Stomach (tissue), 9 donors: ENCODE results near the gene ATRNL1. TPM values are rescaled to one million over a fixed set of nuclear protein-coding genes. Genes with fewer than 3 reads are reported as not detected.
"Not testable (repeated sequence)": the region's sequence is repeated elsewhere in the genome, so short reads cannot be mapped to it uniquely, and the experiment has no call there.

Source experiments
- DNase-seq, 2 donors: peaks; one replicate each; pipeline versions ENCODE4 v3.0.0 to v3.0.0-alpha.2; 2013 to 2019
- H3K27ac ChIP-seq, 5 donors: fragments of 200-600 bp in 4 of 5; sonication (generic) in 4 of 5; one replicate each; pipeline ENCODE4 v1.5.1; 2013 to 2019; ENCODE audit warnings: mild to moderate bottlenecking in 1 of 5, moderate library complexity in 1 of 5
- H3K27me3 ChIP-seq, 3 donors: fragments of 200-600 bp; sonication (generic); one replicate each; pipeline ENCODE4 v1.5.1; 2017 to 2019; ENCODE audit warnings: mixed run types in 1 of 3
- H3K36me3 ChIP-seq, 4 donors: fragments of 200-600 bp; sonication (generic); 1 replicate in 3 of 4; 2 replicates in 1 of 4; pipeline ENCODE4 v1.5.1; 2016 to 2019
- H3K4me1 ChIP-seq, 4 donors: fragments of 200-600 bp; sonication (generic); one replicate each; pipeline ENCODE4 v1.5.1; 2016 to 2019
- H3K4me3 ChIP-seq, 4 donors: fragments of 200-600 bp; sonication (generic) in 3 of 4; one replicate each; pipeline ENCODE4 v1.5.1; 2016 to 2019; ENCODE audit warnings: mild to moderate bottlenecking in 1 of 4
- H3K9me3 ChIP-seq, 4 donors: fragments of 200-600 bp; sonication (generic); one replicate each; pipeline ENCODE4 v1.5.1; 2016 to 2019
- EP300 ChIP-seq: sonication (generic); formaldehyde crosslinking; IDR thresholded peaks from one replicate; pipeline ENCODE4 v1.6.1; 2017; ENCODE audit warnings: antibody characterized with exemption
- POLR2A ChIP-seq, 4 donors: fragments of 450-650 bp; IDR thresholded peaks; one replicate each; pipeline ENCODE4 v1.6.1; 2016; ENCODE audit warnings: antibody characterized with exemption in 4 of 4, control low read depth in 2 of 4, mild to moderate bottlenecking in 1 of 4, moderate library complexity in 1 of 4
- POLR2AphosphoS5 ChIP-seq, 3 donors: sonication (generic); formaldehyde crosslinking; IDR thresholded peaks; one replicate each; pipeline ENCODE4 v1.6.1; 2016; ENCODE audit warnings: antibody characterized with exemption in 3 of 3
- WGBS, 5 donors: extraction: QIAGEN DNeasy Blood & Tissue Kit in 3 of 5; methylation state at CpG; one replicate each; pipeline versions ENCODE4 v1.1.5 to v1.1.7; 2013 to 2018; 5-methylcytosine and 5-hydroxymethylcytosine counted together
- intact Hi-C: fragments of 100-400 bp; cut with DNase I; formaldehyde crosslinking; loops from one replicate; pipeline ENCODE4 v1.15.1; 2023; ENCODE audit warnings: low total_unique reads
- polyA plus RNA-seq, 3 donors: library from polyadenylated mRNA; stranded (reverse); fragments of 200-250 nt; gene quantifications; one replicate each; pipeline ENCODE4 v1.2.3, GENCODE V29; 2013
- total RNA-seq, 5 donors: library from RNA; depleted of rRNA; stranded (reverse); fragments of >200 nt; gene quantifications; one replicate each; pipeline versions ENCODE4 v1.1.0 to v1.2.3, GENCODE V29; 2014 to 2016
- TF ChIP-seq, protein P1 (sequence below), 7 experiments: fragments of 450-650 bp in 4 of 7; fragments of 200-600 bp in 3 of 7; sonication (generic) in 3 of 7; IDR thresholded peaks; one replicate each; pipeline ENCODE4 v1.5.1; 2016 to 2019; ENCODE audit warnings: antibody characterized with exemption in 7 of 7, control low read depth in 2 of 7, mild to moderate bottlenecking in 1 of 7
- donor health status: healthy with polysubstance abuse.
- donor health status: Bipolar disorder and iron deficiency.
- donor health status: healthy.

The ATRNL1 gene
- total and polyA plus RNA-seq, 8 donors: 0.12 to 50.7 (median 0.72) TPM; not detected in 1

DNA sequence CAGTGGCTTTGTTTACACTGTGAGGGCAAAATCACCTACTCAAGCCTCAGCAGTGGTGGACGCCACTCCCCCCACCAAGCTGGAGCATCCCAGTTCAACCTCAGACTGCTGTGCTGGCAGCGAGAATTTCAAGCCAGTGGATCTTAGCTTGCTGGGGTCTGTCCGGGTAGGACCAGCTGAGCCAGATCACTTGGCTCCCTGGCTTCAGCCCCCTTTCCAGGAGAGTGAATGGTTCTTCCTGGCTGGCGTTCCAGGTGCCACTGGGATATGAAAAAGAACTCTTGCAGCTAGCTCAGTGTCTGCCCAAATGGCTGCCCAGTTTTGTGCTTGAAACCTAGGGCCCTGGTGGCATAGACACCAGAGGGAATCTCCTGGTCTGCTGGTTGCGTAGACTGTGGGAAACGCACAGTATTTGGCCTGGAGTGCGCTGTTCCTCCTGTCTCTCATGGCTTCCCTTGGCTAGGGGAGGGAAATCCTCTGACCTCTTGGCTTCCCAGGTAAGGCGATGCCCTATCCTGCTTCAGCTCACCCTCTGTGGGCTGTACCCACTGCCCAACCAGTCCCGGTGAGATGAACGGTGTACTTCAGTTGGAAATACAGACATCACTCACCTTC is 398.5 kb downstream of the ATRNL1 start:
- DNase-seq: no peak
- Histone ChIP-seq H3K4me3 (no peak overlapping the region), H3K9me3 (peaks cover 0 to 15% (median 0%) of the 10 kb centered on the region in 4 donors), H3K27me3 (no peaks in the 10 kb centered on the region), H3K27ac (no peak overlapping the region), H3K4me1 (no peaks in the 10 kb centered on the region), H3K36me3 (no peaks in the 10 kb centered on the region)
- TF ChIP-seq, protein P1, sequence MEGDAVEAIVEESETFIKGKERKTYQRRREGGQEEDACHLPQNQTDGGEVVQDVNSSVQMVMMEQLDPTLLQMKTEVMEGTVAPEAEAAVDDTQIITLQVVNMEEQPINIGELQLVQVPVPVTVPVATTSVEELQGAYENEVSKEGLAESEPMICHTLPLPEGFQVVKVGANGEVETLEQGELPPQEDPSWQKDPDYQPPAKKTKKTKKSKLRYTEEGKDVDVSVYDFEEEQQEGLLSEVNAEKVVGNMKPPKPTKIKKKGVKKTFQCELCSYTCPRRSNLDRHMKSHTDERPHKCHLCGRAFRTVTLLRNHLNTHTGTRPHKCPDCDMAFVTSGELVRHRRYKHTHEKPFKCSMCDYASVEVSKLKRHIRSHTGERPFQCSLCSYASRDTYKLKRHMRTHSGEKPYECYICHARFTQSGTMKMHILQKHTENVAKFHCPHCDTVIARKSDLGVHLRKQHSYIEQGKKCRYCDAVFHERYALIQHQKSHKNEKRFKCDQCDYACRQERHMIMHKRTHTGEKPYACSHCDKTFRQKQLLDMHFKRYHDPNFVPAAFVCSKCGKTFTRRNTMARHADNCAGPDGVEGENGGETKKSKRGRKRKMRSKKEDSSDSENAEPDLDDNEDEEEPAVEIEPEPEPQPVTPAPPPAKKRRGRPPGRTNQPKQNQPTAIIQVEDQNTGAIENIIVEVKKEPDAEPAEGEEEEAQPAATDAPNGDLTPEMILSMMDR (IDR thresholded peaks at IDR 0.05): no peak
- no peak for TF ChIP-seq EP300
- no peak for TF ChIP-seq POLR2AphosphoS5 (IDR thresholded peaks at IDR 0.05)
- TF ChIP-seq POLR2A (IDR thresholded peaks at IDR 0.05): no peak
- intact Hi-C loops: no loop called here
- WGBS, 5 donors: 76 to 81% (median 79%) methylated on average over 7 to 10 of the region's 10 CpGs

DNA sequence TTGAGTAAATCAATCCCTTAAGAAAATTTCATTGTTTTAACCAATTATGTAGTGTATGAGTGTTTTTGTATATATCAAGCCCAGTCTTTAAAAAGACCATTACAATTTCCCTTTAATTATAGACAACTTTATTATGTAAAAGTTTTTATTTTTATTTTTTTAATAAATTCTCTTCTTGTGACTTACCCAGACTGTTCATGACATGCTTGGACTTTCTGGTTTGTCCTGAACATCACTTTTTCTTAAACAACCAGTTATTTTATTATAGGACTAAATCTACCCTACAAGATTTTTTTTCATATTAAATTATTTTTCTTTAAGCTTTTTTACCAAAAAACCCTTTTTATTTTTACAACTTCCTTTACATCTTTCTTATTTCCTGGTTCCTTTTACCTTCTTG is 410.4 kb downstream of the ATRNL1 start:
- H3K36me3 ChIP-seq: no peaks in the 10 kb centered on the region
- TF ChIP-seq POLR2A (IDR thresholded peaks at IDR 0.05): no peak
- TF ChIP-seq, protein P1 (IDR thresholded peaks at IDR 0.05): no peak
- TF ChIP-seq POLR2AphosphoS5 (IDR thresholded peaks at IDR 0.05): no peak
- TF ChIP-seq EP300: no peak
- no peak for DNase-seq
- H3K4me1 ChIP-seq: no peaks in the 10 kb centered on the region
- H3K9me3 ChIP-seq: peaks cover 0 to 19% (median 0%) of the 10 kb centered on the region in 4 donors
- H3K27ac ChIP-seq: no peak overlapping the region
- H3K4me3 ChIP-seq: no peak overlapping the region
- intact Hi-C loops: no loop called here
- H3K27me3 ChIP-seq: no peaks in the 10 kb centered on the region

DNA sequence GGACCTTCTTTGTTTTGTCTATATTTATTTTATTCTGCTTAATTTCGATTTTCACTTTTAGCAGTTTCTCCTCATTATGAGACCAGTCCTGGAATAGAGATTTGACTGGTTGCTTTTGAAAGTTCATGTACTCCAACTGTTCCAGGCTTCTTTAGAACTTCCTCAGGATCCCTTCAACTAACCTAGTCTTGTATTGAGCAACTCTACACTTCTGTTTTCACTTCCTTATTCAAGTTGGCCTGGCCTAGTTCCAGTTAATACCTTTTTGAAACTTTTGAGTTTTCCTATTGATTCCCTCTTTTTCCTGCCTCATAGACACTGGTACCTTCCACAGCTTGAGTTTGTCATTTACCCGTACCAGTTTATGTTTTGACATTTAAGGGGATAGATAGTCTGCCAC is 421.7 kb downstream of the ATRNL1 start:
- Histone ChIP-seq H3K4me1 (no peaks in the 10 kb centered on the region), H3K4me3 (no peak overlapping the region), H3K27me3 (no peaks in the 10 kb centered on the region), H3K36me3 (no peaks in the 10 kb centered on the region), H3K9me3 (peaks cover 0 to 12% (median 3%) of the 10 kb centered on the region in 4 donors), H3K27ac (no peak overlapping the region)
- WGBS, 5 donors: 62 to 86% (median 79%) methylated on average over 2 of the region's 2 CpGs
- no peak for DNase-seq
- intact Hi-C loops: no loop called here
- TF ChIP-seq POLR2A (IDR thresholded peaks at IDR 0.05) (no peak), EP300 (no peak), POLR2AphosphoS5 (IDR thresholded peaks at IDR 0.05) (no peak)
- TF ChIP-seq, protein P1 (IDR thresholded peaks at IDR 0.05): no peak

DNA sequence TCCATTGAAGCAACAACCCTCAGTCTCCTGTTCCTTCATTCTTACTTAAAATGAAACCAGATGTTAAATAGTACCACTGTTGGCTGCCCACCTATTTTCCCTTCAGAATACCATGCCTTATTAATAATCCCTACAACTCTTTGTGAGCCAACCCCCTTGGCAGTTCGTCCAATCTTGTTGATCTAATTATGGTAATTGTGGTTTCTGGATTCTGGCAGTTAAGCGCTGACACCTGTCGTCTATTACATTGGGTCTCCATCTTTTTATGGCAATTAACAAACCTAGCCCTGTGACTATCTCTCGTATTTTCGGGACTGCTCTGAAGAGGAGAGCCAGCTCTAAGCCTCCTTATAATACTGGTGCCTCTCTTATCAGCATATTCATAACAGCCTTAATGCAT is 432.0 kb downstream of the ATRNL1 start:
- Histone ChIP-seq H3K4me1 (no peaks in the 10 kb centered on the region), H3K27ac (no peak overlapping the region), H3K36me3 (no peaks in the 10 kb centered on the region), H3K4me3 (no peak overlapping the region), H3K27me3 (no peaks in the 10 kb centered on the region), H3K9me3 (peaks cover 0 to 37% (median 16%) of the 10 kb centered on the region in 4 donors)
- 79 to 87% (median 84%) methylated on average over 5 of the region's 5 CpGs for WGBS, 5 donors
- TF ChIP-seq EP300: no peak
- TF ChIP-seq POLR2A (IDR thresholded peaks at IDR 0.05): no peak
- no peak for TF ChIP-seq POLR2AphosphoS5 (IDR thresholded peaks at IDR 0.05)
- TF ChIP-seq, protein P1 (IDR thresholded peaks at IDR 0.05): no peak
- DNase-seq: no peak
- intact Hi-C loops: no loop called here

DNA sequence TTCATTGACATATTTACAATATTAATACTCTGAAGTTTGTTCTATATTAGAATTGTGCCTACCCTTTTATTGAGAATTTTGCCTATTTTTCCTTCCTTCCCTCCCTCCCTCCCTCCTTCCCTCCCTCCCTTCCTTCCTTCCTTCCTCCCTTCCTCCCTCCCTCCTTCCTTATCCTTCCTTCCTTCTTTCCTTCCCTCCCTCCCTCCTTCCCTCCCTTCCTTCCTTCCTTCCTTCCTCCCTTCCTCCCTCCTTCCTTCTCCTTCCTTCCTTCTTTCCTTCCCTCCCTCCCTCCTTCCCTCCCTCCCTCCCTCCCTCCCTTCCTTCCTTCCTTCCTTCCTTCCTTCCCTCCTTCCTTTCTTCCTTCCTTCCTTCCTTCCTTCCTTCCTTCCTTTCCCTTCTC is 434.5 kb downstream of the ATRNL1 start:
- H3K36me3 ChIP-seq, H3K27me3 ChIP-seq, H3K4me3 ChIP-seq, DNase-seq, H3K4me1 ChIP-seq, H3K27ac ChIP-seq, intact Hi-C loops: not testable (repeated sequence)
- H3K9me3 ChIP-seq: peaks cover 0 to 28% (median 12%) of the 10 kb centered on the region in 4 donors

DNA sequence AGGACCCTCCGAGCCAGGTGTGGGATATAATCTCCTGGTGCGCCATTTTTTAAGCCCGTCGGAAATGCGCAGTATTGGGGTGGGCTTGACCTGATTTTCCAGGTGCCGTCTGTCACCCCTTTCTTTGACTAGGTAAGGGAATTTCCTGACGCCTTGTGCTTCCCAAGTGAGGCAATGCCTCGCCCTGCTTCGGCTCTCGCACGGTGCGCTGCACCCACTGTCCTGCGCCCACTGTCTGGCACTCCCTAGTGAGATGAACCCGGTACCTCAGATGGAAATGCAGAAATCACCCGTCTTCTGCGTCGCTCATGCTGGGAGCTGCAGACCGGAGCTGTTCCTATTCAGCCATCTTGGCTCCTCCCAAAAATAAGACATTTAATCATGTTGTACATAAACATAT is 443.2 kb downstream of the ATRNL1 start:
- DNase-seq, H3K27me3 ChIP-seq, H3K27ac ChIP-seq, H3K9me3 ChIP-seq, H3K36me3 ChIP-seq, H3K4me3 ChIP-seq, intact Hi-C loops, H3K4me1 ChIP-seq: not testable (repeated sequence)
- 83 to 96% (median 94%) methylated on average over 16 to 18 of the region's 18 CpGs for WGBS, 5 donors
